ENCODE results near the gene STXBP1. TPM values are rescaled to one million over a fixed set of nuclear protein-coding genes. Genes with fewer than 3 reads are reported as not detected.
A peak's percentile ranks its signal among the peaks of the same experiment; 100 is the strongest.
"Not testable (repeated sequence)": the region's sequence is repeated elsewhere in the genome, so short reads cannot be mapped to it uniquely, and the experiment has no call there.

The STXBP1 gene
- total RNA-seq, 2 experiments from 2014 or later: 17.4 to 17.8 TPM

DNA sequence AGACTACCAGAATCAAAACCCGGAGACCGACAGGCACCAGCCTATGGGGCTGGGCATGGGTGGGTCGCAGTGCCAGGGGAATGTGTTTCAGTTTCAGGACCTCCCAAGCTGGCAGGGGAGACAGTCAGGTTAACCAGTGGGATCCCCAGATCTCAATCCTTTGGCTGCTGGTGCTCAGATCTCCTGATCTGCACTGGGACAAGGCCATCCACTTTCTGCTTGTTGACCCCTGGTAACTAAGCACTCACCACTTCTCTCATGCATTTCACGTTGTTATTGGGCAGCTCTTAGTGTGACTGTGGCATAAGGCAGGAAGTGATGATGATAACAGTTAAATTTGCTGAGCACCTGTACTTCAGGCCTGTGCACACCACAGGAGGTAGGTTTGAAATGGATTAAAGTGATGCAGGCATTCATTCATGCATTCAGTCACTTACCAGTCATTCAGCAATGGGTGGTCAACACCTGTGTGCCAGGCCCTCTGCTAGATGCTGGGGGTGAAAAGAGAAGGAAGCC is 42.1 kb upstream of the STXBP1 start:
- CTCF ChIA-PET: interaction anchor here (1.3 kb wide), 1 partner anchor 15 kb away, joined by 6 read pairs; no protein-coding TSS in a partner anchor
- Mint-ChIP-seq H3K27me3 (ENCODE audit: low read depth) (no peaks in the 10 kb centered on the region), H3K27ac (peak overlapping the region; percentile 18), H3K9me3 (no peaks in the 10 kb centered on the region), H3K4me3 (peak overlapping the region; percentile 77), H3K36me3 (ENCODE audit: low read depth) (no peaks in the 10 kb centered on the region), H3K4me1 (ENCODE audit: low read depth) (peaks cover 18% of the 10 kb centered on the region)
- intact Hi-C loops (cut with micrococcal nuclease): loop anchor here (2.0 kb wide), 1 partner anchor 43 kb away; the partner anchor contains the start of gene STXBP1
- DNase-seq: peak; percentile 31

DNA sequence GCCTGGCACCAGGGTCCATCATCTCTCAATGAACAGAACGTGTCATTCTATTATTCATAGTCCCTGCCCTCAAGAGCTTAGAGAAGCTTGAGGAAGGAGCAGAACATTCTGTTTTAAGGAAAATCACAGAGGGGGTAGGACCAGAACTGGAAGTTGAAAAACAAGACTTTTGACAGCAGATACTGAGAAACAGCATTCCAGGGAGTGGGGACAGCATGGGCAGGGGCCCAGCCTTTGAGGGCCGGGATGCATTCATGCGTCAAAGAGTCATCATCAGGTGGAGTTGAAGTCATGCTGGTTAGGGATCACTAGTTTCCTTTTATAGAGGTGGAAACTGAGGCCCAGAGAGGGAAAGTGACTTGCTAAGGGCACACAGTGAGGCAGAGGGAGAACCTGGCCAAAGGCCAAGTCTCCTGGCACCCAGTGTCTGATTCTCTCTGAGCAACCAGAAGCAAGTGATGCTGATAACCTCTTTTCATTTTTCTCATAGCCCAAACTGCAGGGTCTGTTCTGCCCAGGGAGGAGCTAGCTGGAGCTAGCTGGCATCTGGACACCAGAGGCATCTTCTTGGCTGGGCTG is 41.5 kb upstream of the STXBP1 start:
- H3K4me3 Mint-ChIP-seq: no peak overlapping the region
- no peak for DNase-seq
- H3K27ac Mint-ChIP-seq: no peak overlapping the region
- intact Hi-C loops (cut with micrococcal nuclease): no loop called here
- CTCF ChIA-PET: interaction anchor here (1.3 kb wide), 1 partner anchor 14 kb away, joined by 6 read pairs; no protein-coding TSS in a partner anchor
- no peaks in the 10 kb centered on the region for H3K36me3 Mint-ChIP-seq (ENCODE audit: low read depth)
- H3K27me3 Mint-ChIP-seq (ENCODE audit: low read depth): no peaks in the 10 kb centered on the region
- H3K9me3 Mint-ChIP-seq: no peaks in the 10 kb centered on the region
- H3K4me1 Mint-ChIP-seq (ENCODE audit: low read depth): peaks cover 18% of the 10 kb centered on the region

- Mint-ChIP-seq H3K27ac (no peak overlapping the region), H3K9me3 (no peaks in the 10 kb centered on the region), H3K27me3 (ENCODE audit: low read depth) (no peaks in the 10 kb centered on the region), H3K4me1 (ENCODE audit: low read depth) (peaks cover 18% of the 10 kb centered on the region), H3K36me3 (ENCODE audit: low read depth) (no peaks in the 10 kb centered on the region), H3K4me3 (no peak overlapping the region)
- intact Hi-C loops (cut with micrococcal nuclease): no loop called here
- CTCF ChIA-PET: no interaction called here
- no peak for DNase-seq
Observed at GRCh38 chr9:127571971-127572370, 40.1 kb upstream of the STXBP1 start.

- CTCF ChIA-PET: no interaction called here
- Mint-ChIP-seq H3K4me1 (ENCODE audit: low read depth) (peaks cover 12% of the 10 kb centered on the region), H3K4me3 (no peak overlapping the region), H3K27me3 (ENCODE audit: low read depth) (no peaks in the 10 kb centered on the region), H3K27ac (no peak overlapping the region), H3K9me3 (no peaks in the 10 kb centered on the region), H3K36me3 (ENCODE audit: low read depth) (no peaks in the 10 kb centered on the region)
- DNase-seq: no peak
- intact Hi-C loops (cut with micrococcal nuclease): no loop called here
Observed at GRCh38 chr9:127572961-127573721, 38.9 kb upstream of the STXBP1 start.

DNA sequence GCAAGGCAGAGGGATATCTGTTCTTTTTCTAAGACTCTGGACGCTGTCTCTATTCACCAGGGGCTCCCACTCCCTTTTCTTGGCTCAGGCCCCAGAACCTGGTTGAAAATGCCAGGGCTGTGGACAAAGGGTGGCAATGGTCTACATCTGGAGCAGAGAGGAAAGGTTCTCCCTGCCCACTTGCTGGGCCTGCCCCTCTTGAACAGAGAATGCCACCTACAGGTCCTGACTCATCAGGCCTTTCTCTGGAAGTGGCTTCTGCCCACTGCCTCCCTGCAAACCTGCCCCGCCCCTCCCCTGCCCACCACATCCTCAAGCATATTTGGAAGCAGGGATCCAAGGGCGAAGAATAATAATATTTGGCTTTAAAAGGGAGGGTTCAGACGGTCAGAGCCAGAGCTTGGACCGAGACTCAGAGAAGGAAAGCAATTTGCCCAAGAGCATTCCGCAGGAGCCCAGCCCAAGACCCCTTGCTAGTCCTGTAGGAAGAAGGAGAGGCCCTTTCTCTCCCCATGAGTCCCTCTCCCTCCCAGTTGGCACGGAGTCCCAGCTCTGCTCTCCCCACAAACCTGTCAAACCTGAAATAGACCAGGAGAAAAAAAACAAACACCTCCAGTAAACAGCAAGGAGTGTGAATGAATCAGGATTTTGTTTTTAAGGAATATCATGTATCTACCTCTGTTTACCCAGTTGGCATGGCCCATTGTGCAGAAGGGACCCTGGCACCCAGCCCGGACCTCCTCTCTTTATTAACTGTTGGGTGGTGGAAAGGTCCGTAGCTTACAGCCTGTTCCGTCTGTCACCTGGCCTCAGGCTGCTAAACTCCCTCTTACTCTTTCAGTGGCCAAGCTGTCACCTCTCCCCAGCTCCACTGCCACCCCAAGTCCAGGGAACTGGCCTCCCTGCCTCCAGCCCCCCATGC is 37.7 kb upstream of the STXBP1 start:
- intact Hi-C loops (cut with micrococcal nuclease): no loop called here
- CTCF ChIA-PET: interaction anchor here (0.6 to 1.2 kb wide), 3 partner anchors 10 to 48 kb away, joined by 3 to 4 read pairs (median 4); no protein-coding TSS in a partner anchor
- Mint-ChIP-seq H3K4me1 (ENCODE audit: low read depth) (peaks cover 18% of the 10 kb centered on the region), H3K4me3 (no peak overlapping the region), H3K36me3 (ENCODE audit: low read depth) (no peaks in the 10 kb centered on the region), H3K27ac (no peak overlapping the region), H3K27me3 (ENCODE audit: low read depth) (no peaks in the 10 kb centered on the region), H3K9me3 (no peaks in the 10 kb centered on the region)
- no peak for DNase-seq

GRCh38 chr9:127575875-127576778 is 36.0 kb upstream of the STXBP1 start:
- Mint-ChIP-seq H3K27ac (no peak overlapping the region), H3K27me3 (ENCODE audit: low read depth) (no peaks in the 10 kb centered on the region), H3K36me3 (ENCODE audit: low read depth) (no peaks in the 10 kb centered on the region), H3K4me3 (no peak overlapping the region), H3K9me3 (no peaks in the 10 kb centered on the region), H3K4me1 (ENCODE audit: low read depth) (peaks cover 9% of the 10 kb centered on the region)
- DNase-seq: no peak
- CTCF ChIA-PET: no interaction called here
- intact Hi-C loops (cut with micrococcal nuclease): no loop called here

- H3K4me1 Mint-ChIP-seq (ENCODE audit: low read depth); H3K4me3 Mint-ChIP-seq; intact Hi-C loops (cut with micrococcal nuclease); H3K36me3 Mint-ChIP-seq (ENCODE audit: low read depth); H3K27ac Mint-ChIP-seq; DNase-seq; H3K9me3 Mint-ChIP-seq; H3K27me3 Mint-ChIP-seq (ENCODE audit: low read depth): not testable (repeated sequence)
- CTCF ChIA-PET: interaction anchor here (0.7 to 2.2 kb wide), 2 partner anchors 12 to 51 kb away, joined by 4 to 5 read pairs; no protein-coding TSS in a partner anchor
Observed at GRCh38 chr9:127577194-127577593, 34.9 kb upstream of the STXBP1 start.

DNA sequence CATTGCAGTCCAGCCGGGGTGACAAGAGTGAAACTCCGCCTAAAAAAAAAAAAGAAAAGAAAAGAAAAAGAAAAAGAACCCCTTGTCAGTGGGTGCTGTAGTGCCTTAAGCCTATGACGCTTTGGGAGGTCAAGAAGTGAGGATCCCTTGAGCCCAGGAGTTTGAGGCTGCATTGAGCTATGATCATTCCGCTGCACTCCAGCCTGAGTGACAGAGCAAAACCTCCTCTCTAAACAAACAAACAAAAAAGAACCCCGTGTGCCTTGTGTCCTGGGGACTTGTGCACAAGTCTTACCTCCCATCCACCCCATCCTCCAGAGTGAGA is 33.5 kb upstream of the STXBP1 start:
- intact Hi-C loops (cut with micrococcal nuclease): no loop called here
- Mint-ChIP-seq H3K4me1 (ENCODE audit: low read depth) (peaks cover 9% of the 10 kb centered on the region), H3K4me3 (no peak overlapping the region), H3K27ac (no peak overlapping the region), H3K36me3 (ENCODE audit: low read depth) (no peaks in the 10 kb centered on the region), H3K9me3 (no peaks in the 10 kb centered on the region), H3K27me3 (ENCODE audit: low read depth) (no peaks in the 10 kb centered on the region)
- no peak for DNase-seq
- CTCF ChIA-PET: interaction anchor here (0.7 to 2.2 kb wide), 7 partner anchors 25 to 335 kb away, joined by 3 to 4 read pairs (median 3); partner anchors contain the start of gene TTC16

DNA sequence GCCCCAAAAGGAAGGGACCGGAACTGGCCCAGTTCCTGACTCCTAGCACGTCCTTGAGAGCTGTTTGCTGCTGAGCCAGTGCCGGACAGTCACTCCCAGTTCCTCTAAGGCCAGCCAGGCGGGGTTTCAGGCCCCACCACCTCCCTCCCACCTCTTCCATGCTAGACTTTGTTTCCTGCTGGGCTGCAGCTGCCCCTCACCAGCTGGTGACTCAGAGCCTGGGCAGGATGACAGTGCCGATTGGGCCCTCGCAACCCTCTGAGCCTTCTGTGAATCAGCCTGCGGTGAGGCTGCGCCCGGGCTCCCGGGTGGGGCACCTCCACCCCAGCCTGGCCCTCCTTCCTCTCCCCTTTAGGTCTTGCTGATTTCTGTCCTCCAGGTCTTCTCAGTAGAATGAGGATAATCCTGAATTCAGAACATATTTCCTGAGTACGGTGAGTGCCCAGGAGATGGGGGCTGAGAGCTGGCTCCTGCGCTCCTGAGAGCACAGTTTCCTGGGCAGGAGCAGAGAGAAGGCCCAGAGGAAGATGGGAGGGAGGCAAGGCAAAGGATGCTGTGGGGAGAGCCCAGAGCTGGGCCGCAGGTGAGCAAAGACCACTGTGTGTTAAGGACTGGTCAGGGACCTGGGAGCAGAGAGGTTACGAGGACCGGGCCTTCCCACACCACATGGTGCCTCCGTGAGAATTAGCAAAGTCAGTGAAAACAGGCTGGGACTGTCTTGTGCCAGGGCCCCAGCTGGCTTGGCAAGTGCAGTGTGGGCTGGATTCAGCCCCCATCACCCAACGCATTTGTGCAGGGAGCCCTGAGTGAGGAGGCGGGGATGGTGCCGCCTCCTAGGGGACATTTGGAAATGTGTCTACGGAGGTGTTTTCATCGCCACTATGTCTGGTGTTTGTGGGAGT is 32.9 kb upstream of the STXBP1 start:
- H3K27ac Mint-ChIP-seq: no peak overlapping the region
- H3K4me1 Mint-ChIP-seq (ENCODE audit: low read depth): peaks cover 11% of the 10 kb centered on the region
- H3K36me3 Mint-ChIP-seq (ENCODE audit: low read depth): no peaks in the 10 kb centered on the region
- DNase-seq: peak; percentile 82
- H3K9me3 Mint-ChIP-seq: no peaks in the 10 kb centered on the region
- CTCF ChIA-PET: interaction anchor here (0.7 to 2.7 kb wide), 7 partner anchors 11 to 291 kb away, joined by 3 to 9 read pairs (median 3); partner anchors contain the start of gene TTC16
- H3K4me3 Mint-ChIP-seq: no peak overlapping the region
- intact Hi-C loops (cut with micrococcal nuclease): no loop called here
- no peaks in the 10 kb centered on the region for H3K27me3 Mint-ChIP-seq (ENCODE audit: low read depth)

DNA sequence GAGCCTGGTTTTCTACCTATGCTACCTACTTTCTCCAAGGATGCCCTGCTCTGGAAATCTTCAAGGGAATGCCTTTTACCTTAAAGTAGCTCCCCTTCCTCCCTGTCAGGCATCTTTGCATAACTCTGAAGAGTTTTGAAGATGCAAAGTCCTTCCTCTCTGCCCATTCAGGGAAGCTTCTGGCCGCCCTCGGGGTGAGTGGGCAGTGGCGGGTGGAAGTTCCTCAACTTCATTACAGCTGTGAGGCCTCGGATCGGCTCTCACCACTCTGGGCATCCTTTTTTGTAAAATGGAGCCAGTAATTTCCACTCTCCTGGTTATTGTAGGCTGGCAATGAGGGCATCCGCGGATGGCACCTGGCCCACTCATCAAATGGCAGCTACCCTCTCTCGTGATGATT is 31.7 kb upstream of the STXBP1 start:
- no peak overlapping the region for H3K4me3 Mint-ChIP-seq
- intact Hi-C loops (cut with micrococcal nuclease): no loop called here
- no peaks in the 10 kb centered on the region for H3K9me3 Mint-ChIP-seq
- H3K27me3 Mint-ChIP-seq (ENCODE audit: low read depth): no peaks in the 10 kb centered on the region
- H3K36me3 Mint-ChIP-seq (ENCODE audit: low read depth): no peaks in the 10 kb centered on the region
- H3K4me1 Mint-ChIP-seq (ENCODE audit: low read depth): peaks cover 11% of the 10 kb centered on the region
- no peak overlapping the region for H3K27ac Mint-ChIP-seq
- CTCF ChIA-PET: interaction anchor here (0.5 to 2.7 kb wide), 2 partner anchors 10 to 1138 kb away, joined by 4 to 9 read pairs; no protein-coding TSS in a partner anchor
- DNase-seq: no peak

Data from activated naive CD4-positive, alpha-beta T cell treated with anti-CD3 and anti-CD28 coated beads for 36 hours (primary cell).